ENCODE data around the gene CFAP20DC.

CFAP20DC gene

DNA sequence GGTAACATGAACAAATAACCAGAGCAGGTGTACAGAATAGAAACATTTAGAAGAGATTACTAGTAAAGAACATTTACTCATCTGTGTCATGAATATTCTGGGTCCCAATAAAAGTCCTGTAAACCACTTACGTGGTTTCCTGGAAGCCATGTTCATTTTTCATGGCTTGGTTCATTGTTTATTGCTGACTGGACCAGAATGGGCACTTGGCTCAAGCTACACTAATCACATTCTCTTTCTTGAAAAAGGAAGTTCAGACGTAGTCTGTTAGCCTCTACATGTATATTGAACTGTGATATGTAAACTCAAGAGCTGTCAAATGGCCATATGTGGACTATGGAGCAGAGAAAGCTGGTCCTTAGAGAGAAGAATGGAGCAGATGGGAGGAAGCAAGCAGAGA lies 244.9 kb downstream of the CFAP20DC start:
- no peak for DNase-seq (ENCODE audit: low spot score)
- TF ChIP-seq, protein P1, sequence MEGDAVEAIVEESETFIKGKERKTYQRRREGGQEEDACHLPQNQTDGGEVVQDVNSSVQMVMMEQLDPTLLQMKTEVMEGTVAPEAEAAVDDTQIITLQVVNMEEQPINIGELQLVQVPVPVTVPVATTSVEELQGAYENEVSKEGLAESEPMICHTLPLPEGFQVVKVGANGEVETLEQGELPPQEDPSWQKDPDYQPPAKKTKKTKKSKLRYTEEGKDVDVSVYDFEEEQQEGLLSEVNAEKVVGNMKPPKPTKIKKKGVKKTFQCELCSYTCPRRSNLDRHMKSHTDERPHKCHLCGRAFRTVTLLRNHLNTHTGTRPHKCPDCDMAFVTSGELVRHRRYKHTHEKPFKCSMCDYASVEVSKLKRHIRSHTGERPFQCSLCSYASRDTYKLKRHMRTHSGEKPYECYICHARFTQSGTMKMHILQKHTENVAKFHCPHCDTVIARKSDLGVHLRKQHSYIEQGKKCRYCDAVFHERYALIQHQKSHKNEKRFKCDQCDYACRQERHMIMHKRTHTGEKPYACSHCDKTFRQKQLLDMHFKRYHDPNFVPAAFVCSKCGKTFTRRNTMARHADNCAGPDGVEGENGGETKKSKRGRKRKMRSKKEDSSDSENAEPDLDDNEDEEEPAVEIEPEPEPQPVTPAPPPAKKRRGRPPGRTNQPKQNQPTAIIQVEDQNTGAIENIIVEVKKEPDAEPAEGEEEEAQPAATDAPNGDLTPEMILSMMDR (IDR thresholded peaks at IDR 0.05; ENCODE audit: extremely low read depth, missing control alignments): no peak

DNA sequence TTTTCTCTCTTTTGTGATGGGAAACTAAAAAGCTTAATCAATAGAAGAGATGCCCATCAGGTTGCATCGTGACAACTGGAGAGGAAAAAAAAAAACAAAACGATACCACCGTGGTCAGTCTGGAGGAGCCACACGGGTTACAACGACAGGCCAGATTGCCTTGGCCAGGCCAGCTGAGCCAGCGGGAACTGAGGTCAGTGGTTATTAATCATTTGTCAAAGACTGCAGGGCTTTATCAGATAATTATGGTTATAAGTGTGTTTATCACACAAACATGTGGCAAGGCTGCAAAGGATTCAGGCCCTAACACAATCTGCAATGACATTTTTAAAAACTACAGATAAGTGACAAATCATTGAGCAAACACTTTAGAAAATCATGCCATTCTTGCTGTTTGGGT lies 248.3 kb downstream of the CFAP20DC start:
- no peak for DNase-seq (ENCODE audit: low spot score)
- TF ChIP-seq, protein P1 (IDR thresholded peaks at IDR 0.05; ENCODE audit: extremely low read depth, missing control alignments): no peak

DNA sequence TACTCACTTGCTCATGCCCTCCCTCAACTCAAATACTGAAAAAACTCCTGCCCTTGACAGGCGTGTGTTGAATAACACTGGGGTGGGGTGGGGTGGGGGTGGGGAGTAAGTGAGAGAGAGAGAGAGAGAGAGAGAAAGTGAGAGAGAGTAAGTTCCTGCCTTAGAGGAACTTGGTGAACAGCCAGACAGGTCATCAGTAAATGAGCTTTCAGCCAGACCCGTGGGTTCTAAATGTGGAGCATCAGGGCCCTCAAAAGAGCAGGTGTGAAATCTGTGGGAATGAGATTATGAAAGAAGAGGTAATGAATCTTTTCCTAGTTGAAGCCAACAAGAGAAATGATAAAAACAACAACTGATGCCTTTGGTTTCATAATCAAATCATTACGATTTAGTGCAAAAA lies 248.9 kb downstream of the CFAP20DC start:
- TF ChIP-seq, protein P1 (IDR thresholded peaks at IDR 0.05; ENCODE audit: extremely low read depth, missing control alignments): no peak
- DNase-seq (ENCODE audit: low spot score): no peak

DNA sequence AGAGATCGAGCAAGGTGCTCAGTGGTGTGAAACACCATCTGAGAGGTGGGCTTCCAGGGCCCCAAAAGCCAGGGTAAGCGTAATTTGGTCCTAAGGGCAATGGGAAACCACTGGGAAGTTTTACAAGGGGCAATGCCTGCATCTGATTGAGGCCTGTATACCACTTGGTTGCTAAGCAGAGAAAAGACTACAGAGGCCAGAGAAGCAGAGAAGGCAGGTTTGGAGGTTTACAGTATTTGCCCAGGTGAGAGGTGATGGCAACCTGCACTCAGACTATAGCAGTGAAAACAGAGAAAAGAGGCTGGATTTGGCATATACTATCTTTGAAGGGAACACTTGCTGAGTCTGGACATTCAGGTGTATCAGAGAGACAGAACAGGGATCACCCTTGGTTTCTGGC lies 249.8 kb downstream of the CFAP20DC start:
- TF ChIP-seq, protein P1 (IDR thresholded peaks at IDR 0.05; ENCODE audit: extremely low read depth, missing control alignments): no peak
- no peak for DNase-seq (ENCODE audit: low spot score)

DNA sequence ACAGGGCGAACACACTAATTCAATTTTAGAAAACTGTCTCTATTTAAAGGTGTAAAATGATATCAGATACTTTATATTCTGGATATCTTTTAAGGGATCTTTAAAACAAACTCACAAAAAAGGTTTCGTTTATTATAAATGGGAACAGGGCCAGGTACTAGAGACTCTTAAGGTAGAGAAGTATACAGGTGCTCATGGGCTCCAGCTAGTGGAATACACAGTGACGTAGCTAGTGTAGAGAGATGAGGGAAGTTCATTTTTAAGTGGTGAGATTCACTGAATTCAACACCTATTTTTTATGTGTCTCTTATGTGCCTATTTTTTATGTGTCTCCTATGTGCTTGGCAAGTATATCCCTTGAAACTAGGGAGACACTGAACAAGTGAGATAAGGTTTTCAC lies 250.6 kb downstream of the CFAP20DC start:
- TF ChIP-seq, protein P1 (IDR thresholded peaks at IDR 0.05; ENCODE audit: extremely low read depth, missing control alignments): no peak
- DNase-seq (ENCODE audit: low spot score): no peak

DNA sequence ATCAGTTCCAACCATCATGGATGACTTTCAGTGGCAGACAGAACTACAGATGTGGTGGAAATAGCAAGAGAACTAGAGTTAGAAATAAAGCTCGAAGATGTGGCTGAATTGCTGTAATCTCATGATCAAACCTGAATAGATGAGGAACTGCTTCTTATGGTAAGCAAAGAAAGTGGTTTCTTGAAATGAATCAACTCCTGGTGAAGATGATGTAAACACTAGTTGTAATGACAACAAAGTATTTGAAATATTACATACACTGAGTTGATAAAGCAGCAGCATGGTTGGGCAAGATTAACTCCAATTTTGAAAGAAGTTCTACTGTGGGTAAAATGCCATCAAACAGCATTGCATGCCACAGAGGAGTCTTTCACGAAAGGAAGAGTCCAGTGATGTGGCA lies 251.5 kb downstream of the CFAP20DC start:
- DNase-seq (ENCODE audit: low spot score): no peak
- TF ChIP-seq, protein P1 (IDR thresholded peaks at IDR 0.05; ENCODE audit: extremely low read depth, missing control alignments): no peak

DNA sequence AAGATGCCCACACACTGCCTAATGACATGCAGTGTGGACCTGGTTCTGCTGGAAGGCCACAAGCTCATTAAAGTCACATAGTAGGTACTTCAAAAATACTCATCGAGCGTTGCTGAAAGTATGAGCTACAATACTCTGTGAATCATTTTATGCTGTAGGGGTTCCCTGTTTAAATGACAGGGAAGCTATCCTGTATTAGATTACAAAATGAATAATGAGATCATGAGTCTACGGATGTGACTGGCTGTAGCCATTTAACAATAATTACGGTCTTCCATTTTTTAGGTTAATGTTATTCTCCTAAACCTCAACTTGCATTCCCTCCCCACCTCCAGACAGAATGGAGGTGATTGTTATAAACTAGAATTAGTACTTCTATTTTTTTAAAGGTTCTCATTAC lies 255.1 kb downstream of the CFAP20DC start:
- no peak for DNase-seq (ENCODE audit: low spot score)
- TF ChIP-seq, protein P1 (IDR thresholded peaks at IDR 0.05; ENCODE audit: extremely low read depth, missing control alignments): no peak

Data from GM20000 (cell line).